NB4 (cell line): Measurements from ENCODE around the gene LDLRAD3.
A peak's percentile ranks its signal among the peaks of the same experiment; 100 is the strongest.

Source experiments
- CTCF ChIP-seq: IDR thresholded peaks from one replicate; pipeline ENCODE4 v1.5.1; 2012; ENCODE audit warnings: low read depth, low read length
- MAX ChIP-seq: IDR thresholded peaks from 2 replicates; pipeline ENCODE4 v1.6.1; 2011; ENCODE audit warnings: low read depth, low read length
- MYC ChIP-seq: IDR thresholded peaks from 2 replicates; pipeline ENCODE4 v1.6.1; 2011; ENCODE audit warnings: low read depth, low read length
- POLR2A ChIP-seq: IDR thresholded peaks from 2 replicates; pipeline ENCODE4 v1.6.1; 2011; ENCODE audit warnings: mild to moderate bottlenecking; ENCODE audit not compliant: insufficient read length; ENCODE audit errors: extremely low read depth

GRCh38 chr11:35943713-35944502, at the start of gene LDLRAD3:
- TF ChIP-seq CTCF = no peak
- peak; percentile 14 for TF ChIP-seq POLR2A
- no peak for TF ChIP-seq MYC
- no peak for TF ChIP-seq MAX
